Transverse colon (tissue), 4 donors: ENCODE data around the gene RPS2.

ENCODE experiments used
- POLR2AphosphoS5 ChIP-seq, 3 donors: sonication (generic); formaldehyde crosslinking; IDR thresholded peaks; one replicate each; pipeline ENCODE4 v1.6.1; 2016; ENCODE audit warnings: antibody characterized with exemption in 3 of 3
- TF ChIP-seq, protein P1 (sequence below), 5 experiments: fragments of 200-600 bp in 3 of 5; fragments of 450-650 bp in 2 of 5; sonication (generic) in 3 of 5; IDR thresholded peaks; 1 replicate in 2 of 5; 2 replicates in 3 of 5; pipeline ENCODE4 v1.5.1; 2016 to 2017; ENCODE audit warnings: antibody characterized with exemption in 5 of 5, inconsistent platforms in 3 of 5, mild to moderate bottlenecking in 2 of 5, moderate library complexity in 1 of 5

DNA sequence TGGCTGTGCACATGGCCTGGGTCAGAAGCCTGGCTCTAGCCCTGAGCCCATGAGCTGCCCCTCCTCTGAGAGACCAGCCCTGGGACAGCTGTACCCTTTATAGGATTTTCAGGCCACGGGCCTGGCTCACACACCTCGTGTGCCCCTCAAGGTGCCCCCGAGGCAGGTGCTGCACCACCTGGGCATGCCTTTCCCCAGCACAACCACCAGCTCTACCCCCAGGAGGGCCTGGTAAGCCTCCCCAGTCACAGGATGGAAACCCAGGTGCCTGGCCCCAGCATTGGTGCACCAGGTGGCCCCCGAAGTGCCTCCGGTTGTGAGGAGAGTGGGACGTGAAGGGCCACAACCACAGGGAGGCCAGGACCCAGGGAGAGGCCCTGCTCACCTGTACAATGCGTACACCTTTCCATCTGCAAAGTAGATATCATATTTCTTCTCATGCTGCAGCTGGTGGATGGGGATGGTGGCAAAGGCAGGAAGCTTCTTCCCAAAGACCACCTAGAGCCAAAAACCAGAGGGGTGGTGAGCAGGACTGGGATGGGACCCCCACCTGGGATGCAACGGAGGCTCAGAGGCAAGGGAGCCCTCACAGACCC lies 38.7 kb upstream of the RPS2 start:
- TF ChIP-seq, protein P1, sequence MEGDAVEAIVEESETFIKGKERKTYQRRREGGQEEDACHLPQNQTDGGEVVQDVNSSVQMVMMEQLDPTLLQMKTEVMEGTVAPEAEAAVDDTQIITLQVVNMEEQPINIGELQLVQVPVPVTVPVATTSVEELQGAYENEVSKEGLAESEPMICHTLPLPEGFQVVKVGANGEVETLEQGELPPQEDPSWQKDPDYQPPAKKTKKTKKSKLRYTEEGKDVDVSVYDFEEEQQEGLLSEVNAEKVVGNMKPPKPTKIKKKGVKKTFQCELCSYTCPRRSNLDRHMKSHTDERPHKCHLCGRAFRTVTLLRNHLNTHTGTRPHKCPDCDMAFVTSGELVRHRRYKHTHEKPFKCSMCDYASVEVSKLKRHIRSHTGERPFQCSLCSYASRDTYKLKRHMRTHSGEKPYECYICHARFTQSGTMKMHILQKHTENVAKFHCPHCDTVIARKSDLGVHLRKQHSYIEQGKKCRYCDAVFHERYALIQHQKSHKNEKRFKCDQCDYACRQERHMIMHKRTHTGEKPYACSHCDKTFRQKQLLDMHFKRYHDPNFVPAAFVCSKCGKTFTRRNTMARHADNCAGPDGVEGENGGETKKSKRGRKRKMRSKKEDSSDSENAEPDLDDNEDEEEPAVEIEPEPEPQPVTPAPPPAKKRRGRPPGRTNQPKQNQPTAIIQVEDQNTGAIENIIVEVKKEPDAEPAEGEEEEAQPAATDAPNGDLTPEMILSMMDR (IDR thresholded peaks at IDR 0.05) = no peak
- TF ChIP-seq POLR2AphosphoS5 (IDR thresholded peaks at IDR 0.05) = no peak
